Testis (tissue), 2 donors: ENCODE data around the gene BASP1.

ENCODE experiments used
- CTCF ChIP-seq, 3 experiments: fragments of 450-650 bp in 2 of 3; fragments of 200-600 bp in 1 of 3; sonication (generic) in 1 of 3; IDR thresholded peaks; one replicate each; pipeline ENCODE4 v1.5.1; 2016 to 2019; ENCODE audit warnings: antibody characterized with exemption in 3 of 3, mild to moderate bottlenecking in 2 of 3, moderate library complexity in 1 of 3
- POLR2A ChIP-seq: fragments of 450-650 bp; IDR thresholded peaks from one replicate; pipeline ENCODE4 v1.6.1; 2017; ENCODE audit warnings: antibody characterized with exemption, mild to moderate bottlenecking, moderate library complexity

- no peak for TF ChIP-seq CTCF (IDR thresholded peaks at IDR 0.05)
- TF ChIP-seq POLR2A, result no peak
These were observed 34.5 kb upstream of the BASP1 start for GRCh38 chr5:17182981-17183380.
